ENCODE data around the gene RNF38. TPM values are rescaled to one million over a fixed set of nuclear protein-coding genes. Genes with fewer than 3 reads are reported as not detected.
"Not testable (repeated sequence)": the region's sequence is repeated elsewhere in the genome, so short reads cannot be mapped to it uniquely, and the experiment has no call there.

The RNF38 gene
- total RNA-seq, 2 experiments from 2014 or later = 24.9 to 27.1 TPM

DNA sequence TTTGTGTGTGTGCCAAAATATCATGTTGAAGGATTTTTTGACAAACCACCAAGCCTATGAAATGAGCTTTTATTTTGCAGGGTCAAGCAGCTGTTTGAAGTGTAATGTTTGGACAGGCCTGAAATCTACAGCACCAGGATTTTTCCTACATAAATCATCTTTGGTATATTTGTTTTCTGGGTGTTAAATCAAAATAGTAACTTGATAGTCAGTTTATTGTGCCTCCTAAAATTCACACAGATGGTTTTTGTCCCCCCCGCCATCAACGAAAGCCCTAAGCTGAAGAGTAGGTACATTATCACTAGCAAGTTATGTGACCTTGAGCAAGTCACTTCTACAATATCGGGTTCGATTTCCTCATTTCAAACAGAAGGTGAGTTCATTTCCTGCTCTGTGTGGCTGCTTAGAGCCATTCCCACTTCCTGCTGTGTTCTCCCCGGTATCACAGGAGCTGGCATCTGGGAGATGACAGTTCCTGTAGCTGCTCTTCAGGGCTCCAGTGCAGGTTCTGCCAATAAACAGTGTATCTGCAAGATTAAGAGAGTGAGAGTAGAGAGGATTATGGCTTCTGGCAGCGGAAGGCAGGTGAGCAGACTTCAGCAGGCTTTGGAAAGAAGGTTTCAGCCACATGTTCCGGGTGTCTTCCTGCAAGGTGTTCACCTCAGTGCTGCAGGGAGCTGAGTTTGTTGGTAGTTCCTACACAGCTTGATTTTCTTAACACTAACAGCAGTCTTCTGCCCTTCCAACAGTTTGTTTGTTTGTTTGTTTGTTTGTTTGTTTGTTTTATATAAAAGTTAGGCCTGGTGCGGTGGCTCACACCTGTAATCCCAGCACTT is 93.4 kb downstream of the RNF38 start:
- Mint-ChIP-seq H3K36me3 (no peaks in the 10 kb centered on the region), H3K4me1 (ENCODE audit: low read depth) (peaks cover 8% of the 10 kb centered on the region), H3K9me3 (no peaks in the 10 kb centered on the region), H3K27ac (no peak overlapping the region), H3K27me3 (no peaks in the 10 kb centered on the region), H3K4me3 (no peak overlapping the region)
- intact Hi-C loops (cut with micrococcal nuclease) = no loop called here
- CTCF ChIA-PET = interaction anchor here (1.1 to 3.5 kb wide), 2 partner anchors 22 to 34 kb away, joined by 3 to 11 read pairs; no protein-coding TSS in a partner anchor
- peak; percentile 14 for DNase-seq
- POLR2A ChIA-PET = interaction anchor here (0.8 kb wide), 1 partner anchor 27 kb away, joined by 3 read pairs; no protein-coding TSS in a partner anchor

- POLR2A ChIA-PET; H3K9me3 Mint-ChIP-seq; DNase-seq; H3K4me3 Mint-ChIP-seq; H3K27me3 Mint-ChIP-seq; H3K27ac Mint-ChIP-seq; H3K36me3 Mint-ChIP-seq; intact Hi-C loops (cut with micrococcal nuclease); H3K4me1 Mint-ChIP-seq (ENCODE audit: low read depth): not testable (repeated sequence)
- CTCF ChIA-PET = interaction anchor here (0.6 to 3.5 kb wide), 2 partner anchors 8 to 25 kb away, joined by 4 to 11 read pairs; no protein-coding TSS in a partner anchor
These were observed 95.7 kb downstream of the RNF38 start for GRCh38 chr9:36304366-36304765.

DNA sequence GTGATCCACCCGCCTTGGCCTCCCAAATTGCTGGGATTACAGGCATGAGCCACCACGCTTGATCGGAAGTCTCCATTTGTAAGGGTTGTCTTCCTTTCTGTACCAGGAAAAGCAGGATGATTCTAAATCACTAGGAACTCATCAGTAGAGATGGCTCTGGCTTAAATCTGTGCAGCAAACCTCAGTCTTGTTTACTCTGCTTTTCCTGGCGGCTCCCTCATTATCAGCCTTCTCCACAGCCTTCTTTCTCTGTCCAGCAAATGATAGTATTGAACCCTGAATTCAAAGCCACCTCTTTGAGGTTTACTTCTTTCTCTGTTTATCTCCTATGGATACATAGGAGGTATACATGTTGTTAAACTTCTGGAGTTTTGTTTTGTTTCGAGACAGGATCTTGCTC is 98.8 kb downstream of the RNF38 start:
- CTCF ChIA-PET = no interaction called here
- intact Hi-C loops (cut with micrococcal nuclease) = no loop called here
- Mint-ChIP-seq H3K4me3 (no peak overlapping the region), H3K36me3 (no peaks in the 10 kb centered on the region), H3K27ac (no peak overlapping the region), H3K27me3 (no peaks in the 10 kb centered on the region), H3K4me1 (ENCODE audit: low read depth) (peaks cover 2% of the 10 kb centered on the region), H3K9me3 (no peaks in the 10 kb centered on the region)
- DNase-seq = no peak
- POLR2A ChIA-PET = no interaction called here

- ChIA-PET CTCF (no interaction called here), POLR2A (no interaction called here)
- H3K27me3 Mint-ChIP-seq = no peaks in the 10 kb centered on the region
- no peak for DNase-seq
- no peaks in the 10 kb centered on the region for H3K4me1 Mint-ChIP-seq (ENCODE audit: low read depth)
- H3K9me3 Mint-ChIP-seq = no peaks in the 10 kb centered on the region
- H3K36me3 Mint-ChIP-seq = no peaks in the 10 kb centered on the region
- intact Hi-C loops (cut with micrococcal nuclease) = no loop called here
- H3K27ac Mint-ChIP-seq = no peak overlapping the region
- H3K4me3 Mint-ChIP-seq = no peak overlapping the region
These were observed 101.5 kb downstream of the RNF38 start for GRCh38 chr9:36298566-36298965.

- H3K27me3 Mint-ChIP-seq = no peaks in the 10 kb centered on the region
- H3K4me1 Mint-ChIP-seq (ENCODE audit: low read depth) = no peaks in the 10 kb centered on the region
- intact Hi-C loops (cut with micrococcal nuclease) = no loop called here
- DNase-seq = no peak
- ChIA-PET POLR2A (no interaction called here), CTCF (no interaction called here)
- H3K36me3 Mint-ChIP-seq = no peaks in the 10 kb centered on the region
- H3K9me3 Mint-ChIP-seq = no peaks in the 10 kb centered on the region
- no peak overlapping the region for H3K4me3 Mint-ChIP-seq
- no peak overlapping the region for H3K27ac Mint-ChIP-seq
These were observed 102.3 kb downstream of the RNF38 start for GRCh38 chr9:36297798-36298197.

GRCh38 chr9:36294996-36295395 is 105.1 kb downstream of the RNF38 start:
- DNase-seq; H3K4me3 Mint-ChIP-seq; POLR2A ChIA-PET; intact Hi-C loops (cut with micrococcal nuclease); H3K4me1 Mint-ChIP-seq (ENCODE audit: low read depth); H3K27ac Mint-ChIP-seq; CTCF ChIA-PET; H3K9me3 Mint-ChIP-seq; H3K27me3 Mint-ChIP-seq; H3K36me3 Mint-ChIP-seq: not testable (repeated sequence)

DNA sequence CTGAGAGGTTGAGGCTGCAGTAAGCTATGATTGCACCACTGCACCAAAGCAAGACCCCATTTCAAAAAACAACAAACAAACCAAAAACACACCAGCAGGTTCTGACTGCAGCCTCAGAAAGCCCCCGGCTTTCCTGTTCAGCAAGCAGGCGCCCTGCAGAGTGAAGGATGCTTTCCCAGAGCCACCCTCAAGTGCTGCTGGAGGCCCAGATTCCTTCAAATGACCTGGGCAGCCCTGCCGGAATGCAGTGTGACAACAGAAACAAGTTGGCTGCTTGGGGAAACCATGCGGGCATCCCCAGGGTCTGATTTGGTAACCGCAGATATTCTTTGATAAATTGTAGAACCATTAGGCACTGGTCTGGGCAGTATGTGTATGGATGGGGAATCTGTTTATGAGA is 106.2 kb downstream of the RNF38 start:
- POLR2A ChIA-PET = no interaction called here

GRCh38 chr9:36293171-36293570 is 106.9 kb downstream of the RNF38 start:
- Mint-ChIP-seq H3K9me3 (no peaks in the 10 kb centered on the region), H3K27ac (no peak overlapping the region), H3K4me3 (no peak overlapping the region), H3K36me3 (no peaks in the 10 kb centered on the region), H3K27me3 (no peaks in the 10 kb centered on the region), H3K4me1 (ENCODE audit: low read depth) (no peaks in the 10 kb centered on the region)
- DNase-seq = no peak
- CTCF ChIA-PET = no interaction called here
- POLR2A ChIA-PET = no interaction called here
- intact Hi-C loops (cut with micrococcal nuclease) = no loop called here

More for the DNA sequence above, 106.2 kb downstream of the RNF38 start:
- Mint-ChIP-seq H3K4me3 (no peak overlapping the region), H3K4me1 (ENCODE audit: low read depth) (no peaks in the 10 kb centered on the region), H3K27me3 (no peaks in the 10 kb centered on the region), H3K27ac (no peak overlapping the region), H3K9me3 (no peaks in the 10 kb centered on the region), H3K36me3 (no peaks in the 10 kb centered on the region)
- DNase-seq = no peak
- intact Hi-C loops (cut with micrococcal nuclease) = no loop called here
- CTCF ChIA-PET = no interaction called here

DNA sequence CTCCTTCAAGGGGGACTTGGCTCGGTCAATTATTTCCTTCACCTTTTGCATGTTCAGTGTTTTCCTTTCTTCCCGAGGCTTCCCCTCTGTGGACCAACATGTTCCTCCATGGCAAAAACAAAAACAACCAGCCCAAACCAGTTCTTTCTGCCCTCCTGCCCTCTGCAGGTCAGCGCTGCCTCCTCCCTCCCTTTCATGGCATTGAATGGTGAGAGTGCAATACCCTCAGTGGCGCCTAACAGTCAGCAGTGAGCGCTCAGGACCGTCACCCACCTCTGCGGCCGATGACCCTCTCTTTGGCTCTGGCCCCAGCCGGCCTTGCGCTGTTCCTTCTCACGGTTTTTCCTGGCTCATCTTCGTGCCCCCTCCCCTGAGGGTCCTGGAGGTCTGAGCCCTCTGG is 107.4 kb downstream of the RNF38 start:
- ChIA-PET POLR2A (no interaction called here), CTCF (no interaction called here)
- Mint-ChIP-seq H3K4me3 (no peak overlapping the region), H3K36me3 (no peaks in the 10 kb centered on the region), H3K27ac (no peak overlapping the region), H3K27me3 (no peaks in the 10 kb centered on the region), H3K9me3 (no peaks in the 10 kb centered on the region), H3K4me1 (ENCODE audit: low read depth) (no peaks in the 10 kb centered on the region)
- intact Hi-C loops (cut with micrococcal nuclease) = no loop called here
- no peak for DNase-seq

- intact Hi-C loops (cut with micrococcal nuclease) = no loop called here
- Mint-ChIP-seq H3K36me3 (no peaks in the 10 kb centered on the region), H3K4me1 (ENCODE audit: low read depth) (no peaks in the 10 kb centered on the region), H3K4me3 (no peak overlapping the region), H3K27ac (no peak overlapping the region), H3K9me3 (no peaks in the 10 kb centered on the region), H3K27me3 (no peaks in the 10 kb centered on the region)
- POLR2A ChIA-PET = interaction anchor here (0.6 kb wide), 1 partner anchor 162 kb away, joined by 3 read pairs; no protein-coding TSS in a partner anchor
- CTCF ChIA-PET = interaction anchor here (0.7 kb wide), 1 partner anchor 77 kb away, joined by 3 read pairs; no protein-coding TSS in a partner anchor
- no peak for DNase-seq
These were observed 109.1 kb downstream of the RNF38 start for GRCh38 chr9:36290996-36291395.

DNA sequence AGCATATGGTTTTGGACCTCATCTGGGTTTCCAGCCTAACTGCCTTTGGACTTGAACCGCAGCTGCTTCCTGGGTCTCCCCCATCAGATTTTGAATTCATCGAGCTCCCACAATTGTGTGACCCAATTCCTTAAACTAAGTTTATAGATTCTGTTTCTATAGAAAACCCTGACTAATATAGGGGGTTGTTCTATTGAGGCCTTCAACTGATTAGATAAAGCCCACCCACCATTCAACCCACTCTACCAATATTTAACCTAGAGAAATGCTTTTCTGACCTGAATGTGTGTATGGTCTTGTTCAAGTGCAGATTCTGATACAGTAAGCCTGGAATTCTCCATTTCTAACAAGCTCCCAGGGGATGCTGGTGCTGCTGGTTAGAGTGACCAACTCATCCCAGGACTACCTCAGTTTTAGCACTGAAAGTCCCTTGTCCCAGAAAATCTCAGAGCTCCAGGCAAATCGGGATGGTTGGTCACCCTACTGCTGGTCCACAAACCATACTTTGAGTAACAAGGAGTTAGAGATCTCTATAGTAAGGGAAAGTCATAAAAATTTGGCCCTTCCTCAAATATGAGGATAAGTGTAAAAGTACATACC is 110.1 kb downstream of the RNF38 start:
- Mint-ChIP-seq H3K4me3 (no peak overlapping the region), H3K27me3 (no peaks in the 10 kb centered on the region), H3K27ac (no peak overlapping the region), H3K4me1 (ENCODE audit: low read depth) (no peaks in the 10 kb centered on the region), H3K9me3 (no peaks in the 10 kb centered on the region), H3K36me3 (no peaks in the 10 kb centered on the region)
- intact Hi-C loops (cut with micrococcal nuclease) = no loop called here
- DNase-seq = no peak
- ChIA-PET CTCF (no interaction called here), POLR2A (no interaction called here)

DNA sequence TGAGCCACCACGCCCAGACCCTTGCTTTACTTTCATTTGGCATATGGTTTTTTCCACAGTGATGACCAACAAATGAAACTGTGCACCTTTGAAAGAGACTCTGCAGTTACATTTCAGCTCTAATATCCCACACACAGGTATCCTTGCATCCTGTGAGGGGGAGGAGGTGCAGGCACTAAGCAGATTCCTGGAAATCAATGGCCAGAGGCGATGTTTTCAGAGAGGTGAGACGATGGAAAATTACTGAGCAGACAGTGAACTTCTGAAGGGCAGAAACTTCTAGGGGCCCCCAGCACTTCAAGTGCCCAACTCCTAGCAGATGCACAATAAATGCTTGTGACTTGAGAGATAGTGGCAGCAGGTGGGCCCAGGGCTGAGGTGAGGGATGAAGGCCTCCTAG is 112.0 kb downstream of the RNF38 start:
- Mint-ChIP-seq H3K4me1 (ENCODE audit: low read depth) (no peaks in the 10 kb centered on the region), H3K4me3 (no peak overlapping the region), H3K27me3 (no peaks in the 10 kb centered on the region), H3K9me3 (no peaks in the 10 kb centered on the region), H3K27ac (no peak overlapping the region), H3K36me3 (no peaks in the 10 kb centered on the region)
- intact Hi-C loops (cut with micrococcal nuclease) = no loop called here
- no peak for DNase-seq
- CTCF ChIA-PET = interaction anchor here (0.6 to 0.8 kb wide), 2 partner anchors 41 to 48 kb away, joined by 3 read pairs; no protein-coding TSS in a partner anchor
- POLR2A ChIA-PET = no interaction called here
